Activated CD8-positive, alpha-beta memory T cell treated with anti-CD3 and anti-CD28 coated beads, Interleukin-2, amount 50 U/mL, for 24 hours (primary cell): ENCODE measurements around the gene BMPR1A.
"Not testable (repeated sequence)": the region's sequence is repeated elsewhere in the genome, so short reads cannot be mapped to it uniquely, and the experiment has no call there.

ENCODE experiments used
- DNase-seq: peaks from one replicate; pipeline ENCODE4 v3.0.0-alpha.2; 2020; ENCODE audit errors: extremely low read depth

Gene BMPR1A

GRCh38 chr10:86730227-86730626, 26.2 kb upstream of the BMPR1A start:
- no peak for DNase-seq

GRCh38 chr10:86732771-86733170, 23.6 kb upstream of the BMPR1A start:
- no peak for DNase-seq

GRCh38 chr10:86733260-86733671, 23.2 kb upstream of the BMPR1A start:
- DNase-seq: no peak

- no peak for DNase-seq
Observed at GRCh38 chr10:86734207-86734988, 22.0 kb upstream of the BMPR1A start.

DNA sequence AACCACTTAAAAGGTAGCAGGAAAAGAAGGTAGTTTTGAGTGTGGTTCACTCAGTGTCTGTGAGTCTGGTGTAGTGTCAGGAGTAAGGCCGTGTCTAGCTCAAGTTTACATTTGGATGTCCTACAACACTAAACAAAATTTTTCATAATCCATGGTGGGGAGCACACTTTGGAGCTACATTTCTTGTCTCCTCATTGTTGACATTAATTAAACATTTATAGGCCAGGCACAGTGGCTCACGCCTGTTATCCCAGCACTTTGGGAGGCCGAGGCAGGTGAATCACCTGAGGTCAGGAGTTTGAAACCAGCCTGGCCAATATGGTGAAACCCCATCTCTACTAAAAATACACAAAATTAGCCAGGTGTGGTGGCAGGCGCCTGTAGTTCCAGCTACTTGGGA, 21.1 kb upstream of the BMPR1A start:
- DNase-seq: not testable (repeated sequence)

DNA sequence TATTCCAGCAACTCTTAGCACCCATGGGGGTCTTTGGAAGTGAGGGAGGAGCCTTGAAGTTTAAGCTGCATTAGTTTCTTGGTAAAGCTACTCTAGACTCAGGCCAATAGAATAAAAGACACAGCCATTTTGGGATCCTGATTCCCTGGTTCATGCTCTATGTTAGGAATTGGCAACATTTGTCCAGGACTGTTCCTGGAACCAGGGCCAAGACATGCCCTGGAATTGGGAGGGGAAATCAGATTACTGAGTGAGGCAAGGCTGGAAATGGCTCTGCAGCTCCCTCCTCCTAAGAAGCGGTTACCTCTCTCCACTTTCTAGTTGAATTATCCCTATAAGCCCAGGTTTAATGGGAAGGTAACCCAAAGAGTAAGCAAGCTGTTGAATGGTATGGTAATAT, 14.2 kb upstream of the BMPR1A start:
- no peak for DNase-seq

DNA sequence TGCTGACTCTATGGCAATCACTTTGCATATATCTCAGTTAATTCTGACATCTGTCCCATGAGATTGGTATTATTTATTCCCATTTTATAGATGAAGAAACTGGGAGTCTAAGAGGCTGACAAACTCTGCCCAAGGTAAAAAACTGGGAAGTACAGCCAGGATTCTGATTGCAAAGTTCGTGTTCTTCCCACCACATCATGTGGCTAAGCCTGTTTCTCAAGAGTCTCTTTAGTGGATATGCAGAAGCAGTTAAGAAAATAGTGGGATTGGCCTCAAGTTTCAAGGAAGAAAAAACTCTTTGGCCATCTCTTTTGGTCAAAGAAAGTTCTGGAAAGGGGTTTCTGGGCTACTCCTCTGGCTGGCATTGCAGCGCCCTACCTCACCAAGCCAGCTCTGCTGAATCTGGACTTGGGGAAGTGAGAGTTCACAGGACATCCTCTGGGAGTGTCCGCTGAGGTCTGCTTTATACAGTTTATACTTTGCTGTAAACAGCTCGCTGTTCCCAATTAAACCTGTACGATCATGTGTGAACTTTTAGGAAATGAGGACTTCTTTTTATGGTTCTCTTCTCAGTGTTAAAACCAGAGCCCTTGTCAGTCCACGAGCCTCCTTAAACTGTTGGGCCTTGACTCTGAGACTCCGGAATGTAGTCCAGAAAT, 12.2 kb upstream of the BMPR1A start:
- no peak for DNase-seq

DNA sequence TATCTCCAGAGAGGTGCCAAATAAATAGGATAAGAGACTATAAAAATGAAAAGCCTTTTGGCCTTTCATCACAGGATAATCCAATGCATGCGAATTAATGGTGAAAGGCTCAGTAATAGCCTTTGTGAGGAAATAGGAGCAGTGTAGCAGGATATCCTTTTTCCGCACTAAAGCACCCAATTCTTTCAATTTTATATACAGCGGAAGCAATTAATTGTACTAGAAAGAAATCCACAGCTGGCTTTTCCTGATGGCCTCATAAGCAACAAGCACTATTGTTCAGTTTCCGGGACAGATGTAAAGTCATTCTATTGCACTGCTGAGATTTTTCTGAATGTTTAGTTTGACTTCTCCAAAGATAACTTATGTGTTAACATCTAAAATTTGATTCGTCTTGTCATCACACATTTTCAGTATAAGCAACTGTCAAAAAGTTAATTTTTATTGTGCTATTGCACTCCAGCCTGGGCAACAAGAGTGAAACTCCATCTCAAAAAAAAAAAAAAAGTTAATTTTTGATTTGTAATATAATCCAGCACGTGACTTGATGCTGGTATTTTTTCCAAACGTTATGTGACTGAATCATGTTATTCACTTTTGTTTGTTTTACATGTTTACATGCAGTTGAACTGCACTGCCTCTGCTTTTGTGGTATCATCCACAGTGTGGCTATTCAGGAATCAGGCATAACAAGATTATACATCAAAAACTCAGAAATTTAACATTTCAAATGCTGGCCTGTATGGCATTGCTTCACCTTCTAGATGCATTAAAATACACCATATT, 8.4 kb upstream of the BMPR1A start:
- DNase-seq: no peak

DNA sequence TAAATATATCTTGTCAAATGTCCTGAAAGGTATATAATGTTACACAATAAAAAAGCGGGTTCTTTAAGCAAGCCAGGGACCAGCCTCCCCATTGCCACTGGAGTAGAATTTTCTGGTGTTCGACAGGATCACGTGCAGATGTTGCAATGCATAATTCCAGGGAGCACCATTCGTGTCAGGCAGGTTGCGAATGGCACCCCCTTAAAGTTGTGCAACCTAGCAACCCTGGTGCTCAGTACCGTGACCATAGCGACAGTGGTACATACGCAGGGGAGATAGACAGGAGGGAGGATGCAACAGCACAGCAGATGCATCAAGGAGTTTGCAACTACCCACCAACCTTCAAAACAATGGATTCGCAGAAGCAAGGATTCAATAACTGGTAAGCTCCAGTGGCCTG, 6.6 kb upstream of the BMPR1A start:
- no peak for DNase-seq

DNA sequence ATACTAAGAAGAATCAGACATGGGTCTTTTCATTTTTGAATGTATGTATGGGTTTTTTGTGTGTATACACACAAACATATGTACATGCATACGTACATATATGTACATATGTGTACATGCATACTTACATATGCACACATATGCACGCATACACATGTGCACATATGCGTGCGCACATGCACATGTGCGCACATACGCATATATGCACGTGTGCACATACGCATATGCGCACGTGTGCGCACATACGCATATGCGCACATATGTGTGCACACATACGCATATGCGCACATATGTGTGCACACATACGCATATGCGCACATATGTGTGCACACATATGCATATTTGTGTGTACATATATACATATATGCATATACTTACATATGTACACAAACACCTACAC, 4.9 kb upstream of the BMPR1A start:
- DNase-seq: no peak

DNA sequence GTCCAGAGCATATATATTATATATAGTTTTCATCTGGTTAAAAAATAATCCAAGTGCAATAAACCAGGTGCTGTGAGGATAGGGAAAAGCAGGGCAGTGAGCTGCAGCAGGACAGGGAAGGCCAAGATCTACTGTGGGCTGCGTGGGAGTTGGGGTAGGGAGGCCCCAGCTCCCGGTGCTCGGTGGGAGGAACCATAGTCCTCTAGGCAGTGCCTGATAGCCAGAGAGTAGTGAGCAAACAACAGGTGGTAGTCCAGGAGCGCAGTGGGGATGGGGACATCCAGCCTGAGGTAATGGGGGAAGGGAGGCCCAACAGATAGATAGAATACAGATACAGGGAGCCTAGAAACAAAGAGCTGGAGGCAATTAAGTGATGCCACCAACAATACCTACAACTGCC, 4.1 kb upstream of the BMPR1A start:
- no peak for DNase-seq

GRCh38 chr10:86753051-86753450, 3.4 kb upstream of the BMPR1A start:
- DNase-seq: no peak

DNA sequence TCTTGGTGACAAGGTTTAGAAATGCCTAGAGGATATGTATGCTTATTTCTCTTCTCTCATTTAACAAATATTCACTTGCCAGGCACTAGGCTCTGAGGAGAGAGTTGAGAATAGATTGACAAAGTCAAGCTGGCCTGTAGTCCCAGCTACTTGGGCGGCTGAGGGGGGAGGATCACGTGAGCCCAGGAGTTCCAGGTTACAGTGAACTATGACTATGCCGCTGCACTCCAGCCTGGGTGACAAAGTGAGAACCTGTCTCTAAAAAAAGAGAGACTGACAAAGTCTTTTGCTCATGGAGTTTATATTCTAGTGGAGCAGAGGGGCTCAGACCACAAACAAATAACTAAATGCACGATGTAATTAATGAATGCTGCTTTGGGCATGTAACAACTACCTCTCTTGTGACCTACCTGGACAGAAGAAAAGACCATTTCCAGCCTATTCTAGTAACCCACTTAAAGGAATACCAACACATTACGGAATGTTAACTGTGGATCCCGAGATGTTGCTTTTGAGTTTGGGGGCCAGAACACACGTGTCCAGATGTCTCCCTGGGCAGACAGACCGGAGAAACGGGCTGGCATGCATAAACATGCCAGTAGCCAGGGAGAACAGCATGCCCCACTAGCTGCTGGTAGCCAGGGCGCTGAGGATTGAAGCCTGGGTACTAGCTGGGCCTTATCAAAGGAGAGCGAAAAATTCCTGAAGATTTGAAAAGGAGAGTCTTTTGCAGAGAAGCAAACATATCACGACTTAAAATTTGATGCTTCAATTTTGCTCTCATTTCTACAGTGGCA, 2.6 kb upstream of the BMPR1A start:
- no peak for DNase-seq

DNA sequence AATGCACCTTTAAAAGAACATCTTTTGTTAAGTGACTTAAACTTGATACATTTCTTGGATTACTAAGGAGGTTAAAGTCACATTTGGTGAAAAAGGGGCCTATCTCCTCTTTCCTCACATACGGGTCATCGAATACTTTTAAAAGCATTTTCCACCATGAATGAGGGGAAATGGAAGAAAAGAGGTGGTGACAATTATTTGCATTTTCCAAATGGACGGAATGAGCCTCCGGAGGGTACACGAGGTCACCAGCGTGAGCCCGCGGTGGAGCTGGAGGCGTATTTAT, 1.0 kb upstream of the BMPR1A start:
- DNase-seq: no peak

DNA sequence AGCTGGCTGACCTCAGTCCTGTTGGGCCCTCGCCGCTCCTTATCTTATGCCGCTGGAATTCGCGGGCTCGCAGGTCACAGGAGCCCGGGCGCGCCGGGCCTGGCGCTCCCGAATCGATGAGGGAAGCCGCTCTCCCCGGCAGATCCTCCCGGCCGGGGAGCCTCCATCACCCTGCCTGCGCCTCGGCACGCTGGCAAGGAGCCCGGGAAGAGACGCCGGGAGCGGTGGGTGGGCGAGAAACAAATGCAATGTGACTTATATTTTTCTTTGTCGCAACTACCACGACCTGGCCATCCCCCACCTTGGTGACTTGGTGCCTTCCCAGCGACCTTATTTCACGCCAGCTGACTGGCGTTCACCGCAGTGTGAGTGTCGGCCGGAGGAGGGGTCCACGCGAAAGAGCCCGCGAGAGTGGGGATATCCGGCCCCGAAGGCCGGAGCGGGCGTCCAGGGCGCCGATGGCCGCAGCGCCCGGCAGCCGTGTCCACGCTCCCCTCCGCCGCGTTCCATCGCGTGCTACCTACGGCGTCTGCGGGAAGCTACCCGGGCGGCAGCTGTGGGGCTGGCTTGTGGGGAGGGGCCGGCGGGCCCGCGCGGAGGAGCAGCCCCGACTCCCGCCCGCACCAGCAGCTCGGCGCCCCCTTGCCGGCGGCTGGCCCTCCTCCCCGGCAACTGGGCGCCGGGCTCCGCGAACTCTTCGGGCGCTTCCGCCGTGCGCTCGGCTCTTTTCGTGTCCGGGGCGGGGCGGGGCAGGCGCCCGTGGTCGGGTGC, 494 bp upstream of the BMPR1A start:
- peak; percentile 52 for DNase-seq

DNA sequence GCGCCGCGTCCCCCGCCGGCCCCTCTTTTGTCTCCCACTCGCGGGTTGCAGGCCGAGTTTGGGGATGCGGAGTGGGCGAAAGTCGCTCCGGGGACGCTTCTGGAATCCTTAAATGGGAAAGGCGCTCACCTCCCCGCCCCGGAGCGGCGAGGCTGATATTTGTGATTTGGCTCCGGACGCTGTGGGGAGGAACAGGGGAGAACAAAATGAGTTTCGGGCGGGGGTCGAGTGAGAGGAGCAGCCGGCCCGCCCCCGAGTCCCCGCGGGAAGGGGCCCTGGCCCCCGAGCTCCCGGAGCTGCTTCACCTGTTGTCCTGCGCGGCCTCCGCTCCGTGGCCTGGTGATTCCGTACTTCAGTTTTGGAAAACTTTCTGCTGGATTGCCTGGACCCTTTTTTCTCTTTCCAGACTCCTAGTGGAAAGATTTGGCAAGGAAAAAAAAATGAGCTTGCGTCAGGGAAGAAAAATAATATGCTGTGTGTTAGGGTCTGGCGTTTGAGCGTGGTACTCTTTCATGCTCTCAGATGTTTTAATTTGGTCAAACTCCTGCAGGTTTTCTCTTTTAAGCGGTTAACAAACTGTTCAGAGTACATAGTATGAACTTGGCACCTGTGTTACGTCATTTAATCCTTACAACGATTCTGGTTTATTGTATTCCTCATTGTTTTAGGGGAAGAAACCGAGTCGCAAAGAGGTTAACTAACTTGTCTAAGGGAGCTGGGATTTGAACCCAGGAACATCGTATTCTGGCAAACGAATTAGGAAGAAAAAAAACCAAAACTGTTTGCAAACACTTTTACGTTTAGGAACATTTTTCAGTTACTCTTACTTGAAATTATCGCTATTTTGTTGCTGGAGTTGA, 924 bp downstream of the BMPR1A start:
- DNase-seq: no peak

DNA sequence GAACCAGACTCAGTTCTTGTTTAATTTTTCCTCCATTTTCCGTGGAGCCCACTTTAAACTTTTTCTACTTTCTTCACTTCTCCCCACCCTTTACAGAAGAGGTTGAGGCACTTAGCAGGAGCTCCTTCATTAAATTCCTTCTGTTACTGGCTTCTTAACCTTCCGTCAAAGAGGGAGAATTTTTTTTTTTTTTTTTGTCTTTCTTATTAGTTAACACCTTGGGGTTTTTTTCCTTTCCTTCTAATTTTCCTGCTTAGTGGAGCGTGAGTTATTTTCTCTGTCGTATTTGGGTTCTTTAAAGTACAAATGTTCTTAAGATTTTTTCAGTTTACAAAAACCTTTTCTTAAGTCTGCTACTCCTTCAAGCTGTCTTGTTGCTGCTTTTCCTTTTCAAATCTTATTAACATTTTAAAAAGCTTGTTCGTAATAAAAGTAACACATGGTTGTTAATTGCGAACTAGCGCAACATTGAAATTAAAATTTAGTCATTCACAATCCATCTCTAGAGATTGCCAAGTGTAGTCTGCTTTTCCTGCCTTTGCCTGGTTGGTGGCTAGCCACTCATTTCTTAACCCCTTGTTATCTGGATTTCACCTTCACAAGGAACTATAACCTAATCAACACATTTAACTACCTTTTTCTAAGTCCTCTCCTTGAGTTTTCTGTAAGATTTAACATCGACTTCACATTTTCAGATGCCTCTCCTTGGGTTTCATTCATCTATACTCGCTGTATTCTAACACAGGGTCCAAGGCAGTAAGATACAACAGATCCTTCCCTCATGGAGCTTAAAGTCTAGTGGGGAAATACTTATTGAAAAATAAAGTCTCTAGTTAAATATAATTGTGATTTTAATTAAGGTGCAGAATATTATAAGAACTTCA, 2.0 kb downstream of the BMPR1A start:
- no peak for DNase-seq

GRCh38 chr10:86759073-86759672, 2.8 kb downstream of the BMPR1A start:
- DNase-seq: no peak

GRCh38 chr10:86763404-86763803, 7.0 kb downstream of the BMPR1A start:
- DNase-seq: no peak
